Activated T-helper 2 cell treated with anti-CD3 and anti-CD28 coated beads, Interferon-gamma antibody, Interleukin-2, Interleukin-4, amounts not matched to agents 10 μg/mL and 5 μg/mL and 100 μg/mL, durations not matched to agents 14 hours and 24 hours and 36 hours (primary cell): ENCODE measurements around the gene SFXN2. TPM values are rescaled to one million over a fixed set of nuclear protein-coding genes. Genes with fewer than 3 reads are reported as not detected.

Source experiments
- DNase-seq: peaks from one replicate; pipeline ENCODE4 v3.0.0; 2021; ENCODE audit warnings: low spot score
- H3K27ac Mint-ChIP-seq: one replicate; pipeline ENCODE4 v1.8.0; 2021; ENCODE audit warnings: mixed read lengths
- H3K27me3 Mint-ChIP-seq: one replicate; pipeline ENCODE4 v1.8.0; 2021; ENCODE audit warnings: low read depth, mixed read lengths
- H3K36me3 Mint-ChIP-seq: one replicate; pipeline ENCODE4 v1.8.0; 2021; ENCODE audit warnings: low read depth, mixed read lengths
- H3K4me1 Mint-ChIP-seq: one replicate; pipeline ENCODE4 v1.8.0; 2021; ENCODE audit warnings: low read depth, mixed read lengths
- H3K4me3 Mint-ChIP-seq: one replicate; pipeline ENCODE4 v1.8.0; 2021; ENCODE audit warnings: low read depth, mild to moderate bottlenecking, moderate library complexity, mixed read lengths
- H3K9me3 Mint-ChIP-seq: one replicate; pipeline ENCODE4 v1.8.0; 2021; ENCODE audit warnings: mixed read lengths
- intact Hi-C: fragments of 100-400 bp; cut with micrococcal nuclease; formaldehyde crosslinking; loops from one replicate; pipeline ENCODE4 v1.15.1; 2023
- total RNA-seq: library from RNA; stranded (reverse); gene quantifications from 2 replicates; pipeline ENCODE4 v1.2.3, GENCODE V29; 2022

The SFXN2 gene
- total RNA-seq, 1 donor from 2014 or later = 52.2 TPM

DNA sequence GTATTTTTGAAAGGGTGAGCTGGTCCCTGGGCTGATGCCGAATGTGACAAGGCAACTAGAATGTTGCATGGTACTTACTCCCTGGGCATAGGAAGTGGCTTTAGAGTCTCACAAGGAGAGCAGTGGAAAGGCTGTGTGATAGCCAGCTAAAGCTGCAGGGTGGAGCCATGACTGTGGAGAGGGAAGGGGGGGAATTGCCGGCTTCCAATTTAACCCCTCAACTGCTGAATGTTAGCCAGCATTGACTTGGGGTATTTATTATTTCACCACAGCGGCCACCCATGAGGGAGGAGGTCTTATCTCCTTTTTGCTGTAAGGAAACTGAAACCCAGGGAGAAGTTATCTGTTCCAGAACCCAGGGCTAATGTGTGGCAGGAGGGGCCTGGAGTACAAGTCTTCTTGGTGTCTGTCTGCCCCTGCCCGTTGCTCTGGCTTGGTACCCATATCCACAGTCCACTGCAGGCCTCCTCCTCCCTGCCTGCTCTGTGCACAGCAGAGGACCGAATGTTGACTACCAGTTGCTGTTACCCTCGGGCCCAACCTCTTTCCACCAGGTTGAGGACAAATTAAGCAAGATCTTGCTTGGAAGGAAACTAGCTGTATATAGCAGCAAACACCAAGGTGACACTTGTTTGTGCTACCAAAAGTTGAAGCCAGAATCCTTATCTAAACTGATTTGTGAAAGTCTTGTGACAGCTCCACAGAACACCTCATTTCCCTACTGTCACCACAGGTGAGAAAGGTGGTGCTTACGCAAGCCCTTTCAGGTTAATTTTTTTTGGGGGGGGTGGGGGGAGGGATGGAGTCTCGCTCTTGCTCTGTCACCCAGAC is 66.9 kb downstream of the SFXN2 start:
- no peaks in the 10 kb centered on the region for H3K27me3 Mint-ChIP-seq
- H3K4me1 Mint-ChIP-seq = peaks cover 7% of the 10 kb centered on the region
- H3K4me3 Mint-ChIP-seq = no peak overlapping the region
- no peak overlapping the region for H3K27ac Mint-ChIP-seq
- no peaks in the 10 kb centered on the region for H3K9me3 Mint-ChIP-seq
- no peak for DNase-seq
- intact Hi-C loops = no loop called here
- H3K36me3 Mint-ChIP-seq = peaks cover 24% of the 10 kb centered on the region

DNA sequence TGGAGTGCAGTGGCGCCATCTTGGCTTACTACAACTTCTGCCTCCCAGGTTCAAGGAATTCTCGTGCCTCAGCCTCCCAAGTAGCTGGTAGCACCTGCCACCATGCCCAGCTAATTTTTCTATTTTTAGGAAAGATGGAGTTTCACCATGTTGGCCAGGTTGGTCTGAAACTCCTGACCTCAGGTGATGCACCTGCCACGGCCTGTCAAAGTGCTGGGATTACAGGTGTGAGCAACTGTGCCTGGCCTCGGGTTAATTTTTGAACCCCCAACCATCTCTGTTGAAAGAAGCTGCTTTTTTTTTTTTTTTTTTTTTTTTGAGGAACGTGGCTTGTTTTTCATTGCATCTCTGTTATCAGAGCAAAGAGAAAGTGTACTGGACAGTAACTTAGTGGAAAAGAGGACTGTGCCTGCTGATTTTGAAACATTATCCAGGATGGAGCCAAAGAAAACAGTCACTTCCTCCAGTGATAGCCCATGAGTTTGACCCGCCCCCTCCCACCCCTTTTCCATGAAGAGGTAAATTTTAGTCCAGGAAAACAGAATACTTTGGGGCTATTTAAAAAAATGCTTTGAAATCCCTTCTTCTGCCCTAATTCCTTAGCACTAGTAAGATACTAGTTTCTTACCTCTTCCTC is 67.6 kb downstream of the SFXN2 start:
- no peak for DNase-seq
- Mint-ChIP-seq H3K27me3 (no peaks in the 10 kb centered on the region), H3K9me3 (no peaks in the 10 kb centered on the region), H3K4me1 (peaks cover 5% of the 10 kb centered on the region), H3K36me3 (peaks cover 24% of the 10 kb centered on the region), H3K4me3 (no peak overlapping the region), H3K27ac (no peak overlapping the region)
- intact Hi-C loops = no loop called here

DNA sequence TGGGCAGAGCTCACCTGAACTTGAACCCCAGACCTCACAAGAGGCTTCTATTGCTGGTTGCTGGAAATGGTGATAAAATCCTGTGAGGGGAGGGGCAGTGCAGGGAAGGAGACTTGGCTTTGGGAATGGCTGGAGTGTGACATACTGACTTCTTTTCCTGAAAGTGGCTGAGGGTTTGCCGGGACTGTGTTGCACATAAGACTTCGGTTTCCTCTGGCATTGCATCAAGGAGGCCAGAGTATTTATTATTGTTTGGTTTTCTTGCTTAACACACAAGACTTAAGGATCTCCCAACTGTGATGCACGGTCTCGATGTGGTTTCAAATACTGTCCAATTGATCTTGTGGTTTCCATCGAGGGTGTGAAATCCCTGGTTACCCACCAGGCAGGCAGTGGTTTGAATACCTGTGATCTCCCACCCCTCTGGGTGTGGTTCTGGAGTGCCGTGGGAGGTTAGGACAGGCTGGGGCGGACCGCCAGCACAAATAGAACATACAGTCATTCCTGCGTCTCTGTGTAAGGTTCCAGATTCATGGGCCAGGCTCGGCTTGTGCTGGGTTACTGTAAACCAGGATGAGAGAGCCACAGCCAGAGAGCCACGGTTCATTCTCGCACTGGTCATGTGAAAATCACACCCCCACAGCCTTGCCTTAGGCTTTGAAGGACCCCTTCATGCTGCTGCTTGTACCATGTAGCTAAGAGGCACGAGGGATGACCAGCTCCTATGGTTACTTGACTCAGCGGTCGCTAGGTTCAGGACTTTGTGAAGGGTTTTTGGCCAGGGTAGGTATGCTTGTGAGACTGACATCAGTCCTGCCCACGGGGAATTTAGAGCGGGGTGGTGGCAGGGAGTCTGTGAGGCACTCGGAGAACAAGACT is 68.5 kb downstream of the SFXN2 start:
- peak overlapping the region; percentile 12 for H3K27ac Mint-ChIP-seq
- peaks cover 23% of the 10 kb centered on the region for H3K36me3 Mint-ChIP-seq
- DNase-seq = no peak
- no peaks in the 10 kb centered on the region for H3K9me3 Mint-ChIP-seq
- peaks cover 5% of the 10 kb centered on the region for H3K4me1 Mint-ChIP-seq
- no peak overlapping the region for H3K4me3 Mint-ChIP-seq
- intact Hi-C loops = no loop called here
- H3K27me3 Mint-ChIP-seq = no peaks in the 10 kb centered on the region

DNA sequence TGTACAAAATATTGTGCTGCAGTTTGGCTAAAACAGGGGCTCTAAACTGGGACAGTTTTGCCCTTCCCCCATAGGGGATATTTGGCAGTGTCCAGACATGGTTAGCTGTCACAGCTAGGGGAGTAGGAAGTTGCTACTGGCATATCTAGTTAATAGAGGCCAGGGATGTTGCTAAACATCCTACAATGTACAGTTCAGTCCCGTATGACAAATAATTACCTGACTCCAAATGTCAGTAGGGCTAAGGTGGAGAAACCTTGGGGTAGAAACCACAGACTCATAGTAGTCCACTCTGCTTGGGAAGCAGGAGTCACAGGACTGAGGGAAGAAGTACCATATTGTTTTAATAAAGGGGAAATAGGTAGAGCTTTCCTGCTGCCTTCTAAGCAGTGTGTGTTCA is 69.1 kb downstream of the SFXN2 start:
- H3K27me3 Mint-ChIP-seq = no peaks in the 10 kb centered on the region
- no peak for DNase-seq
- H3K9me3 Mint-ChIP-seq = no peaks in the 10 kb centered on the region
- peaks cover 4% of the 10 kb centered on the region for H3K4me1 Mint-ChIP-seq
- no peak overlapping the region for H3K27ac Mint-ChIP-seq
- peaks cover 18% of the 10 kb centered on the region for H3K36me3 Mint-ChIP-seq
- intact Hi-C loops = no loop called here
- no peak overlapping the region for H3K4me3 Mint-ChIP-seq

DNA sequence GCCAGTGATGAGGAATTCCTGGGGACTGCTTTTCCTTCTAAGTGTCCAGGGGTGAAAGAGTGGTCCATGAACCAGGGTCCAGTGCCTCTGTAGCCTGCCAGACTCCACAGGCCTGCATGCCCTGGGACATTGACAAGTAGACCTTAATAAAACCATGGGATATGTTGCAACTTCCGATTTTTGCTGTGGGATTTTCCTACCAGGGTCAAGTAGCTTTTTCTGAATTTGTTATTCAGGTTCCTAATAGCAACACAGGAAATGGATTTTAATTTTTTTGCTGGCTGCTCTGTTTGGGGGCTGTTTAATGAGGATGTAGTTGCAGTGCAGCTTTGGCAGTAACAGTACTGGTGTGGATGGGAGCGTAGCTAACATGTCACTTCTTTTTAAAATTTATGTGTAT is 71.4 kb downstream of the SFXN2 start:
- intact Hi-C loops = no loop called here
- DNase-seq = no peak
- Mint-ChIP-seq H3K27me3 (no peaks in the 10 kb centered on the region), H3K9me3 (peaks cover 6% of the 10 kb centered on the region), H3K36me3 (peaks cover 18% of the 10 kb centered on the region), H3K27ac (no peak overlapping the region), H3K4me3 (no peak overlapping the region), H3K4me1 (peaks cover 4% of the 10 kb centered on the region)

DNA sequence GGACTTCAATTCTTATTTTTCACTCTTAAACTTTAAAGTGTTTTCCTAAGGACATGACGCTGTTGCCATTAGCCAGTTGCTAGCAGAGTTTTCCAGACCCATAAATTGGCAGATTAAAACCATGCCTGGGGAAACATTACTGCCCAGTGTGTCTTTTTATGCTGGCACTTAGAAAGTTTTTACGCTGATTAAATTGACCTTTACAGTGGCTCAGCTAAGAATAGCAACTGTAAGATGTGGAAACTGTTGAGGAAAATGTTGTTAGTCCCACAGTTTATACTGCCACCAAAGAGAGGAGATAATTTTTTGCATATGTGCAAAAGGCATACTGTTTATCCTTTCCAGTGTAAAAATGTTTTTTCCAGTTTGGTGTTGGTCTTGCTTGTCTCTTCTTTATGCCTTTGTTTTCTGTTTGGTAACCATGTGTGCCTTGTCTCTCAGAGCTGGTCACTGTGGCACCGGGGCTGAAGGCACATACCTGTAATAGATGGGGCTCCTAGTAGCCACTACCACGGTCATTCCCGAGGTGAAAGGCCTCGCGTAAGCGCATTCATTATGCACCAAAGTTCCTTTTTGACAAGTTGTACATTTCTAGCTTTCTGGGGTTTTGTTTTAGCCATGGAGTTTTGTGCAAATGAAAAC is 77.4 kb downstream of the SFXN2 start:
- H3K27ac Mint-ChIP-seq = no peak overlapping the region
- peaks cover 5% of the 10 kb centered on the region for H3K36me3 Mint-ChIP-seq
- intact Hi-C loops = no loop called here
- H3K4me1 Mint-ChIP-seq = peaks cover 24% of the 10 kb centered on the region
- H3K27me3 Mint-ChIP-seq = no peaks in the 10 kb centered on the region
- H3K4me3 Mint-ChIP-seq = no peak overlapping the region
- DNase-seq = no peak
- peaks cover 6% of the 10 kb centered on the region for H3K9me3 Mint-ChIP-seq

Other genes starting within 250 kb of the SFXN2 start
- gene ACTR1A, start 211.9 kb upstream of the SFXN2 start, total RNA-seq = 66.9 and 69.7 TPM in 2 replicates
- 11.1 and 12.4 TPM in 2 replicates for gene SUFU, start 210.7 kb upstream of the SFXN2 start, total RNA-seq
- 76.7 and 82.9 TPM in 2 replicates for gene TRIM8, start 70.2 kb upstream of the SFXN2 start, total RNA-seq
- gene ARL3, start 239 bp upstream of the SFXN2 start, total RNA-seq = 11.1 and 12.2 TPM in 2 replicates
- 18.0 and 19.9 TPM in 2 replicates for gene WBP1L, start 29.3 kb downstream of the SFXN2 start, total RNA-seq
- not detected in 2 replicates for gene CYP17A1, start 122.8 kb downstream of the SFXN2 start, total RNA-seq
- 10.4 and 10.7 TPM in 2 replicates for gene BORCS7, start 139.6 kb downstream of the SFXN2 start, total RNA-seq
- gene AS3MT, start 154.8 kb downstream of the SFXN2 start, total RNA-seq = 0.18 and 0.50 TPM in 2 replicates
- 7.2 and 7.5 TPM in 2 replicates for gene CNNM2, start 203.7 kb downstream of the SFXN2 start, total RNA-seq